SU-DHL-6 (cell line): ENCODE results near the gene MYOZ3.

Experiments used
- CTCF ChIP-seq: fragments of 200-600 bp; sonication (generic); IDR thresholded peaks from one replicate; pipeline ENCODE4 v1.5.1; 2017; ENCODE audit warnings: antibody characterized with exemption, mild to moderate bottlenecking, low read length, moderate library complexity; ENCODE audit not compliant: insufficient read depth, poor library complexity, severe bottlenecking
- EZH2phosphoT487 ChIP-seq: fragments of 200-600 bp; sonication (generic), shearing (Covaris generic); conservative IDR thresholded peaks from 2 replicates; pipeline ENCODE4 v1.6.1; 2018; ENCODE audit warnings: mild to moderate bottlenecking, antibody characterized with exemption, low read length, moderate library complexity, mixed read lengths

GRCh38 chr5:150618588-150619281 is 42.3 kb upstream of the MYOZ3 start:
- no peak for TF ChIP-seq EZH2phosphoT487
- TF ChIP-seq CTCF, result no peak
